GM12801 (cell line): ENCODE results near the gene TTC16.

ENCODE experiments used
- TF ChIP-seq, protein P1 (sequence below): IDR thresholded peaks from one replicate; pipeline ENCODE4 v1.5.1; 2011; ENCODE audit warnings: control low read depth; ENCODE audit not compliant: insufficient read length; ENCODE audit errors: extremely low read depth

Gene TTC16

GRCh38 chr9:127723013-127723412 is 7.1 kb downstream of the TTC16 start:
- TF ChIP-seq, protein P1, sequence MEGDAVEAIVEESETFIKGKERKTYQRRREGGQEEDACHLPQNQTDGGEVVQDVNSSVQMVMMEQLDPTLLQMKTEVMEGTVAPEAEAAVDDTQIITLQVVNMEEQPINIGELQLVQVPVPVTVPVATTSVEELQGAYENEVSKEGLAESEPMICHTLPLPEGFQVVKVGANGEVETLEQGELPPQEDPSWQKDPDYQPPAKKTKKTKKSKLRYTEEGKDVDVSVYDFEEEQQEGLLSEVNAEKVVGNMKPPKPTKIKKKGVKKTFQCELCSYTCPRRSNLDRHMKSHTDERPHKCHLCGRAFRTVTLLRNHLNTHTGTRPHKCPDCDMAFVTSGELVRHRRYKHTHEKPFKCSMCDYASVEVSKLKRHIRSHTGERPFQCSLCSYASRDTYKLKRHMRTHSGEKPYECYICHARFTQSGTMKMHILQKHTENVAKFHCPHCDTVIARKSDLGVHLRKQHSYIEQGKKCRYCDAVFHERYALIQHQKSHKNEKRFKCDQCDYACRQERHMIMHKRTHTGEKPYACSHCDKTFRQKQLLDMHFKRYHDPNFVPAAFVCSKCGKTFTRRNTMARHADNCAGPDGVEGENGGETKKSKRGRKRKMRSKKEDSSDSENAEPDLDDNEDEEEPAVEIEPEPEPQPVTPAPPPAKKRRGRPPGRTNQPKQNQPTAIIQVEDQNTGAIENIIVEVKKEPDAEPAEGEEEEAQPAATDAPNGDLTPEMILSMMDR = no peak

- TF ChIP-seq, protein P1 = no peak
Measured at GRCh38 chr9:127723444-127723843, 7.6 kb downstream of the TTC16 start.

DNA sequence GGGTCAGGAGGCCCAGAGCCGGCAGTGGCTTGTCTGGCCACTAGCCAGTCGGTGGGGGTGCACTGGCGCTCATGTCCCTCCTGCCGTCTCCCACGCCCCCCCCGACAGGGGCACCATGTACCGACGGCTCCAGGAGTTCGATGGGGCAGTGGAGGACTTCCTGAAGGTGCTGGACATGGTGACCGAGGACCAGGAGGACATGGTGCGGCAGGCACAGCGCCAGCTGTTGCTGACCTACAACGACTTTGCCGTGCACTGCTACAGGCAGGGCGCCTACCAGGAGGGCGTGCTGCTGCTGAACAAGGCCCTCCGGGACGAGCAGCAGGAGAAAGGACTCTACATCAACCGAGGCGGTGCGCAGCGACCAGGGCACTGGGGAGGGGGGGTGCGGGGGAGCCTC is 8.1 kb downstream of the TTC16 start:
- TF ChIP-seq, protein P1 = no peak

GRCh38 chr9:127726871-127727270 is 11.0 kb downstream of the TTC16 start:
- TF ChIP-seq, protein P1 = no peak

DNA sequence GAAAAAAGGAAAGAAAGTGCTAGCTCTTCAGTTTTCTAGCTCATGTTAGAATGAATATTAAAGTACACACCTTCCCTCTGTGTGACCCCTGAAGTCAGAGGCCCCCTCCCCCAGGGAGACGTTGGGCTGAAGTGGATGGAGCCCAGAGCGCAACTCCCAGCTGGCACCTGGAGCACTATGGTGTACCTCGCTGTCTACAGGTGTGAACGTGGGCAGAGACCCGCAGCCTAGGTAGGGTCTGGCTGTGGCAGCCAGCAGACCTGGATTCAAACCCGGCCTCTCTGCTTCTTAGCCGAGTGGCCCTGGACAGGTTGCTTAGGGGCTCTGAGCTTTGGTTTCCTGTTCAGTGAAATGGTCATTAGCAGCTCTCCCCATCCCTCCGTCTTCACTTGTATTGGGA is 12.9 kb downstream of the TTC16 start:
- TF ChIP-seq, protein P1 = no peak

DNA sequence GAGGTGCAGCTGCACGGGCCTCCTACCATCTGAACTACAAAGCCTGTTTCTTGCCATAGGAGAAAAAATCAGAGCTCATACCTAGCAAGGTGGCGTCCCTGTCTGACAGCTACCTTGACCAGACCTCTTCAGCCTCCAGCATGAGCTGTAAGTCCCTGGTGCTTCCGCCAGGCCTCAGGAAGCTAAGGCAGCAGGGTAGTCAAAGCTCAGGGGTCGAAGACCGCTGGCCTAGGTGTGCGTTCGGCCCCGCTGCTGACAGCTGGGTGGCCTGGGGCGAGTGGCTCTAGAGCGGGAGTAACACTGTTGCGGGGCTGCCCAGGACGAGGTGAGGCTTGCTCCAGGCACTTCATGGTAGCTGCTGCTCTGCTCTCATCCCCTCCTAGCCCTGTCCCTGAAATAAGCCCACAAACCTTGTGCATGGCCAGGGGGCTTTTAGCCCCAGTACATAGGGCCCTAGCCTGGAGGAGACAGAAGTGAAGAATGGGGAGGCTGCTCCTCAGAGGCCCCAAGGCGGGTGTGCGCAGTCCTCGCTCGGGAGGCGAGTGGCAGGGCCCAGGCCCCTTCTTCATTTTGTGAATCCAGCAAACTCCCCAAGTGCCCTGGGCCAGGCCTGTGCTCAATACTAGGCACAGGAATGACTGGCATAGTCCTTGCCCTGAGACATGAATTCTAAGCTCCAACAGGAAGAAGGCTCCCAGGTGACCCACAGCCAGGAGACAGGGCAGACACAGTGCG is 13.8 kb downstream of the TTC16 start:
- TF ChIP-seq, protein P1 = no peak

DNA sequence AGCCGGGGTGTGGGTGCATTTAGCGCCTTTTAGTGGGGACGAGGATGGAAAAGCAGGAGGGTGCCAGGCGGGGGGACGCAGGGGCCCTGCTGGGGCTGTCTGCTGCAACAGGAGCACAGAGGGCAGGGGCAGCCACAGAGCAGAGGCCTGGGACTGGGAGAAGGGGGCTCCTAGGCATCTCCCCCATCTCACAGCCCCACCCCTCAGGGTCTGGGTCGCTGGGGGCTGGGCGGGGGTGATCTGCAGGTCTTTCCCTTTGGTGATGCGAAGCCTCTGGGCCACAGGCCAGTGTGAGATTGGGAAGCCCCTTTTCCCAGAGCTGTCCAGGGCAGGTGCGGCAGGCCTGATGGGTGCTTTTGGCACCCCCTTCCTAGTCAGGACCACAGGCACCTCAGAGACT is 14.4 kb downstream of the TTC16 start:
- TF ChIP-seq, protein P1 = no peak
